ENCODE data around the gene ZNF133.

ZNF133 gene

DNA sequence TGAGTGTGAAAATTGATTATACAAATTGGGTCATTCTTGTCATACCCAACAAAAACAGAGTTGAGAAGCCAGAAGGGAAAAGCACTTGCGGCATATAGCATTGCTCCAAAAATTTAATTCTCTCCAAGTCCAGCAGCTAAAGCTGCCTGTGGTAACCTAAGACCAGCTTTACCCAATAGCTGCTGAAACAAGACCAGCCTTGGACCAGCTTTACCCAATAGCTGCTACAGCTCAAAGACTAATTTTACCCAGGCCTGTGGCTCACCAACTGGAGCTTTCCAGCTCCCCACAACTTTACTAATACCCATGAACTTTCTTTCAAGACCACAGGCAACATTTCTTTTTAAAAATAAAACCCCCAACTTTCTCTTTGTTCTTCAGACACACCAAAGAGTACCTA lies 32.8 kb upstream of the ZNF133 start:
- Histone ChIP-seq H3K36me3 (ENCODE audit: control insufficient read depth, low read length) (no peaks in the 10 kb centered on the region), H3K79me2 (ENCODE audit: control insufficient read depth, low read length) (no peaks in the 10 kb centered on the region), H3K4me3 (ENCODE audit: low read length) (no peak overlapping the region), H3K27me3 (ENCODE audit: control insufficient read depth, low read length) (no peaks in the 10 kb centered on the region), H3K4me2 (ENCODE audit: low read length) (no peak overlapping the region), H3K27ac (ENCODE audit: low read depth, low read length) (no peak overlapping the region), H3K4me1 (ENCODE audit: control insufficient read depth, low read length) (no peaks in the 10 kb centered on the region), H4K20me1 (ENCODE audit: control insufficient read depth, insufficient read depth, low read depth, low read length) (no peaks in the 10 kb centered on the region), H3K9me2 (replicated peaks; ENCODE audit: control insufficient read depth, low read length) (no peaks in the 10 kb centered on the region), H3F3A (ENCODE audit: control insufficient read depth, insufficient read depth) (no peaks in the 10 kb centered on the region), H3K9me3 (ENCODE audit: control insufficient read depth, insufficient read depth, low read length) (no peaks in the 10 kb centered on the region)
- TF ChIP-seq, protein P1, sequence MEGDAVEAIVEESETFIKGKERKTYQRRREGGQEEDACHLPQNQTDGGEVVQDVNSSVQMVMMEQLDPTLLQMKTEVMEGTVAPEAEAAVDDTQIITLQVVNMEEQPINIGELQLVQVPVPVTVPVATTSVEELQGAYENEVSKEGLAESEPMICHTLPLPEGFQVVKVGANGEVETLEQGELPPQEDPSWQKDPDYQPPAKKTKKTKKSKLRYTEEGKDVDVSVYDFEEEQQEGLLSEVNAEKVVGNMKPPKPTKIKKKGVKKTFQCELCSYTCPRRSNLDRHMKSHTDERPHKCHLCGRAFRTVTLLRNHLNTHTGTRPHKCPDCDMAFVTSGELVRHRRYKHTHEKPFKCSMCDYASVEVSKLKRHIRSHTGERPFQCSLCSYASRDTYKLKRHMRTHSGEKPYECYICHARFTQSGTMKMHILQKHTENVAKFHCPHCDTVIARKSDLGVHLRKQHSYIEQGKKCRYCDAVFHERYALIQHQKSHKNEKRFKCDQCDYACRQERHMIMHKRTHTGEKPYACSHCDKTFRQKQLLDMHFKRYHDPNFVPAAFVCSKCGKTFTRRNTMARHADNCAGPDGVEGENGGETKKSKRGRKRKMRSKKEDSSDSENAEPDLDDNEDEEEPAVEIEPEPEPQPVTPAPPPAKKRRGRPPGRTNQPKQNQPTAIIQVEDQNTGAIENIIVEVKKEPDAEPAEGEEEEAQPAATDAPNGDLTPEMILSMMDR (IDR thresholded peaks at IDR 0.05; ENCODE audit: low read depth, low read length, poor library complexity, severe bottlenecking), result no peak

DNA sequence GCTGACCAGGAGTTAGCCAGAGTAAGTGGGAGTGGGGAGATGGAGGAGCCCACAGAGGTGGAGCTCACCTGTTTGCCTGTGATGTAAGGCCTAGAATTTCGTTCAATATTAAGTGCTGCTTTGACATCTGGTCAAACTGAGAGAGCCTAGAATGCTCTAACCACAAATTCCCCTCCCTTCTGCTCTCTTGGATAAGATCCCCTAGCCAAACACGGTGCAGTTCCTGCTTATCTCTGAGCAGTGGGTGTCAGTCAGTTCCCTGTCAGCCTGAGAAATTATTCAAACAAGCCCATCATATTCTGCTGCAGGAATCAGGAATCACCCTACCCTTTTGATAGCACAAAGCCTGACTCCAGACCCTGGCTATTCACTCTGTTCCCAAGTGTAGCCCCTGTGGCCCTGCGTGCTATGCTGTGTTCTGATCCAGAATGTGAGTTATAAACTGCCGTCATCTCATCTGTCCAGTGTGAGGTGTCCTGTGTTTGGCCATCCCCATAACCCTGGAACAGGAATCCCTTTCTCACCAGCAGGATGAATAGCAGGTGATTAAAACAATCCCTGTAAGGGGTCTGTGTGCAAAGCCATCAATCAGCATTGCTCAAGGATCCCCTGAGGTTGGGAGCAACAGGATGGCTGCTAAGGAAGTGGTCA lies 31.8 kb upstream of the ZNF133 start:
- H3K9me3 ChIP-seq (ENCODE audit: control insufficient read depth, insufficient read depth, low read length), result no peaks in the 10 kb centered on the region
- no peaks in the 10 kb centered on the region for H3K27me3 ChIP-seq (ENCODE audit: control insufficient read depth, low read length)
- H3K4me2 ChIP-seq (ENCODE audit: low read length), result no peak overlapping the region
- no peaks in the 10 kb centered on the region for H3K79me2 ChIP-seq (ENCODE audit: control insufficient read depth, low read length)
- no peaks in the 10 kb centered on the region for H3K36me3 ChIP-seq (ENCODE audit: control insufficient read depth, low read length)
- H3K27ac ChIP-seq (ENCODE audit: low read depth, low read length), result no peak overlapping the region
- no peaks in the 10 kb centered on the region for H3K9me2 ChIP-seq (replicated peaks; ENCODE audit: control insufficient read depth, low read length)
- H3F3A ChIP-seq (ENCODE audit: control insufficient read depth, insufficient read depth), result no peaks in the 10 kb centered on the region
- H3K4me1 ChIP-seq (ENCODE audit: control insufficient read depth, low read length), result no peaks in the 10 kb centered on the region
- H4K20me1 ChIP-seq (ENCODE audit: control insufficient read depth, insufficient read depth, low read depth, low read length), result no peaks in the 10 kb centered on the region
- H3K4me3 ChIP-seq (ENCODE audit: low read length), result no peak overlapping the region
- no peak for TF ChIP-seq EZH2phosphoT487 (IDR thresholded peaks at IDR 0.05; ENCODE audit: borderline replicate concordance, low read length)
- TF ChIP-seq, protein P1 (IDR thresholded peaks at IDR 0.05; ENCODE audit: low read depth, low read length, poor library complexity, severe bottlenecking), result no peak

DNA sequence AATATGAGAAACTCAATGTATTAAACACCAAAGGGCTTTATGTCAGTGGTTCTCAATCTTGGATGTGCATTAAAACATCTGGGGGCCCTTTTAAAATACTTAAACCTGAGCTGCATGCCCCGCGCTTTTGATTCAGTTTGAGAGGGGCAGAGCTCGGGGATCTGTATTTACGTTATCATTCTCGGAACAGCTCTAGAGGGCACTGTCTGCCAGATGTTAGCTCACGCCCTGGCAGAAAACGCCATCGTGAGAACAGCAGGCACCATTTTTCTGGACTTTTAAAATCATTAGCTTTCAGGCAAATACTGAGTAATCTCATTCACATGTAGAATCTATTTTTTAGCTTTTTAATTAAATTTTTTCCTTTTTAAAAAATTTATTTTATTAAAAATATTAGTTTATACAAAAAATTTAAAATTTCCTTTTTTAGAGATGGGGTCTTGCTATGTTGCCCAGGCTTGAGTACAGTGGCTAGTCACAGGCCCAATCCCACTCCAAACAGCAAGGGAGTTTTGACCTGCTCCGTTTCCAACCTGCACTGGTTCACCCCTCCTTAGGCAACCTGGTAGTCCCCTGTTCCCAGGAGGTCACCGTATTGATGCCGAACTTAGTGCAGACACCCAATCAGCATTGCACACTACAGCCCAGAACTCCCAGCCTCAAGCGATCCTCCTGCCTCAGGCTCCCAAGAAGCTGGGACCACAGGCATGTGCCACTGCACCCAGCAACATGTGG lies 30.0 kb upstream of the ZNF133 start:
- no peak overlapping the region for H3K27ac ChIP-seq (ENCODE audit: low read depth, low read length)
- no peaks in the 10 kb centered on the region for H4K20me1 ChIP-seq (ENCODE audit: control insufficient read depth, insufficient read depth, low read depth, low read length)
- no peaks in the 10 kb centered on the region for H3K9me3 ChIP-seq (ENCODE audit: control insufficient read depth, insufficient read depth, low read length)
- no peaks in the 10 kb centered on the region for H3K36me3 ChIP-seq (ENCODE audit: control insufficient read depth, low read length)
- no peaks in the 10 kb centered on the region for H3F3A ChIP-seq (ENCODE audit: control insufficient read depth, insufficient read depth)
- H3K4me2 ChIP-seq (ENCODE audit: low read length), result no peak overlapping the region
- no peaks in the 10 kb centered on the region for H3K4me1 ChIP-seq (ENCODE audit: control insufficient read depth, low read length)
- TF ChIP-seq EZH2phosphoT487 (IDR thresholded peaks at IDR 0.05; ENCODE audit: borderline replicate concordance, low read length), result no peak
- TF ChIP-seq, protein P1 (IDR thresholded peaks at IDR 0.05; ENCODE audit: low read depth, low read length, poor library complexity, severe bottlenecking), result no peak
- no peaks in the 10 kb centered on the region for H3K79me2 ChIP-seq (ENCODE audit: control insufficient read depth, low read length)
- no peaks in the 10 kb centered on the region for H3K27me3 ChIP-seq (ENCODE audit: control insufficient read depth, low read length)
- no peaks in the 10 kb centered on the region for H3K9me2 ChIP-seq (replicated peaks; ENCODE audit: control insufficient read depth, low read length)
- no peak overlapping the region for H3K4me3 ChIP-seq (ENCODE audit: low read length)
